GM12892 (cell line): ENCODE measurements around the gene POU3F1.

Experiments used
- POLR2A ChIP-seq: IDR thresholded peaks from 2 replicates; pipeline ENCODE4 v1.6.1; 2011; ENCODE audit warnings: low read depth, low read length, control low read depth
- POLR2AphosphoS5 ChIP-seq: IDR thresholded peaks from 2 replicates; pipeline ENCODE4 v1.6.1; 2011; ENCODE audit warnings: low read depth, low read length, control low read depth
- TAF1 ChIP-seq: IDR thresholded peaks from 2 replicates; pipeline ENCODE4 v1.6.1; 2011; ENCODE audit warnings: low read depth, mild to moderate bottlenecking, control low read depth, low read length, borderline replicate concordance

DNA sequence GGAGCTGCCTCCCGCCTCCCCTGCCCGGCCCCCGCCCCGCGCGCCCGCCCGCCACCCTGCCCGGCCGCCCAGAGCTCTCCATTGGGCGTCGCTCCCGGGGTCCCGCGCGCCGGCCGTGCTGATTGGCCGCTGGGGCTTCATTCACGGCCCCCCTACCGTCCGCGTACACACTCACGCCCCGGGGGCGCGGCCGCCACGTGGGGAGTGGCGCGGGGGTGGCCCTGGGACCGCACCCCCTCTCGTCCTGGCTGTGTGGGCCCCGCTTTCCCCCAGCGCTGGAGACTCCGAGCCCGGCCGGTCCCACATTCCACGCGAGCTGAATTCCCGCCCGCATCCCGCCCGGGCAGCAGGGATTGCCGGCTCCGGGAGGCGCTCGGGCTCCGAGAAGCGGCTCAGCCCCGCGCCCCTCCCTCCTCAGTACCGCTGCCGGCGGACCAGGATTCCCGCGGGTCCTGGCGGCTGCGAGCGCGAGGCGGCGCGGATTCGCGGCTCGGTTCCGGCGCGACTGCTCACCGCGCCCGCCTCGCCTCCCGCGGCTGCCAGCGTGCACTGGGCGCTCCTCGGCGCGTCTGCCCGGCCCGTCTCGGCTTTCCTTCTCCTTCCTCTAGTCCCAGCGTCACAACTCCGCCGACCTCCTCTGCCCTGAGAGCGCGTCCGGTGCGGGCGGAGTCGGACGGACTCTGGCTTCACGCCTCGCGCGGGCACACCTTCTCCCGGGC, 450 bp upstream of the POU3F1 start:
- TF ChIP-seq POLR2A (no peak), POLR2AphosphoS5 (no peak), TAF1 (no peak)
